NT2/D1 (cell line): ENCODE data around the gene LIPK.

Source experiments
- DNase-seq: peaks from one replicate; pipeline ENCODE4 v3.0.0-alpha.2; 2011; ENCODE audit warnings: low read depth, low spot score
- H3K27me3 ChIP-seq: 2 replicates; pipeline ENCODE4 v1.6.0; 2011; ENCODE audit warnings: mild to moderate bottlenecking; ENCODE audit not compliant: insufficient read length, insufficient read depth
- H3K36me3 ChIP-seq: 2 replicates; pipeline ENCODE4 v1.6.1; 2011; ENCODE audit warnings: mild to moderate bottlenecking, low read length, mixed read lengths; ENCODE audit not compliant: insufficient read depth, insufficient read length
- H3K4me1 ChIP-seq: 2 replicates; pipeline ENCODE4 v1.5.1; 2011; ENCODE audit not compliant: insufficient read depth, insufficient read length
- H3K4me3 ChIP-seq: 2 replicates; pipeline ENCODE4 v1.5.1; 2011; ENCODE audit warnings: low read depth; ENCODE audit not compliant: insufficient read length
- H3K9ac ChIP-seq: 2 replicates; pipeline ENCODE4 v1.6.0; 2011; ENCODE audit warnings: low read depth; ENCODE audit not compliant: insufficient read length
- H3K9me3 ChIP-seq: 2 replicates; pipeline ENCODE4 v1.5.1; 2011; ENCODE audit warnings: mild to moderate bottlenecking, low read length; ENCODE audit not compliant: insufficient read depth
- SUZ12 ChIP-seq: IDR thresholded peaks from 2 replicates; pipeline ENCODE4 v1.6.1; 2011; ENCODE audit not compliant: insufficient read length, insufficient read depth; ENCODE audit errors: extremely low read depth
- YY1 ChIP-seq: IDR thresholded peaks from 2 replicates; pipeline ENCODE4 v1.6.1; 2011; ENCODE audit not compliant: insufficient read length, insufficient read depth
- ZNF274 ChIP-seq: IDR thresholded peaks from 2 replicates; pipeline ENCODE4 v1.6.1; 2011; ENCODE audit warnings: mild to moderate bottlenecking, low read depth, low read length

The LIPK gene

GRCh38 chr10:88786032-88786770, 80.2 kb downstream of the LIPK start:
- no peak for TF ChIP-seq SUZ12
- TF ChIP-seq YY1 = no peak
- no peak for TF ChIP-seq ZNF274
- no peak for DNase-seq

DNA sequence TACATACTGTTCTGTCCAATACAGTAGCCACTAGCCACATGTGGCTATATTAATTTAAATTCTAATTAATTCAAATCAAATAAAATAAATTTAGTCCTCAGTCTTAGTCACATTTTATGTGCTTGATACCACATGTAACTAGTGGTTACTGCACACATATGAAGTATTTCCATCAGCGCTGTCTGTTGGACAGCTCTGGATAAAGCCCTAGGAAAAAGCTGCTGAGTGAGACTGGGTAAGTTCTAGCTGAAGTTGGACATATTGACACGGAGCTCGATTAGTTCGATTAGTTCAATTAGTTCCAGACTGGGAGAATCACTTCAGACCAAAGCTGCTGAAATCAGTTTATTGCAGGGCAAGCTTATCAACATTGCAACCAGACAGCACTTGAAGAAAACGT, 81.4 kb downstream of the LIPK start:
- Histone ChIP-seq H3K36me3 (no peaks in the 10 kb centered on the region), H3K4me1 (no peaks in the 10 kb centered on the region), H3K9ac (no peak overlapping the region), H3K4me3 (no peak overlapping the region), H3K27me3 (no peaks in the 10 kb centered on the region), H3K9me3 (no peaks in the 10 kb centered on the region)
- no peak for TF ChIP-seq ZNF274
- TF ChIP-seq SUZ12 = no peak
- TF ChIP-seq YY1 = no peak
- no peak for DNase-seq

More at GRCh38 chr10:88786032-88786770, 80.2 kb downstream of the LIPK start:
- Histone ChIP-seq H3K4me1 (no peaks in the 10 kb centered on the region), H3K36me3 (no peaks in the 10 kb centered on the region), H3K27me3 (no peaks in the 10 kb centered on the region), H3K9ac (no peak overlapping the region), H3K4me3 (no peak overlapping the region), H3K9me3 (no peaks in the 10 kb centered on the region)

GRCh38 chr10:88788924-88789323, 82.9 kb downstream of the LIPK start:
- DNase-seq = no peak
- H3K9ac ChIP-seq = no peak overlapping the region
- TF ChIP-seq YY1 (no peak), ZNF274 (no peak), SUZ12 (no peak)

DNA sequence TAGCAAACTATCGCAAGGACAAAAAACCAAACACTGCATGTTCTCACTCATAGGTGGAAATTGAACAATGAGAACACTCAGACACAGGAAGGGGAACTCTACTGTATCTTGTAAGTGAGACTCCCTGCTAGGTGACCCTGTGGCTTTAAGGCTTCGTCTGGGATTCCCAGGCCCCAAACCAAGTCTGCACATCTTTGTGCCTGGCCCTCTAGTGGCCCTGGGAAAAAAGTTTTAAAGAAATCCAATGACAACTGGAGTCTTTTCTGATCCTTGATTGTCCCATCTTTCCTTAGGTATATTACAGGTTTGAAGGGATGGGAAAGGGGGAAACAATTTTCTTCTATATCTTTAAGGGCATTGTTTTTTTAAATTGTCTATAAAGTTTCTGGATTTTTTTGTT, 85.9 kb downstream of the LIPK start:
- TF ChIP-seq YY1 = no peak
- no peak for TF ChIP-seq ZNF274
- no peak for TF ChIP-seq SUZ12
- H3K4me1 ChIP-seq = no peaks in the 10 kb centered on the region
- DNase-seq = no peak

More at GRCh38 chr10:88788924-88789323, 82.9 kb downstream of the LIPK start:
- H3K27me3 ChIP-seq = no peaks in the 10 kb centered on the region
- no peaks in the 10 kb centered on the region for H3K9me3 ChIP-seq
- H3K4me3 ChIP-seq = no peak overlapping the region
- H3K4me1 ChIP-seq = no peaks in the 10 kb centered on the region
- H3K36me3 ChIP-seq = no peaks in the 10 kb centered on the region

GRCh38 chr10:88792661-88793060, 86.6 kb downstream of the LIPK start:
- TF ChIP-seq SUZ12 = no peak
- no peak for TF ChIP-seq YY1
- no peak for TF ChIP-seq ZNF274
- H3K4me3 ChIP-seq = no peak overlapping the region
- no peak for DNase-seq

More for the DNA sequence above, 85.9 kb downstream of the LIPK start:
- no peaks in the 10 kb centered on the region for H3K36me3 ChIP-seq
- no peaks in the 10 kb centered on the region for H3K27me3 ChIP-seq
- no peak overlapping the region for H3K4me3 ChIP-seq
- H3K9ac ChIP-seq = no peak overlapping the region
- no peaks in the 10 kb centered on the region for H3K9me3 ChIP-seq

GRCh38 chr10:88793712-88794299, 87.8 kb downstream of the LIPK start:
- no peak overlapping the region for H3K9ac ChIP-seq
- no peaks in the 10 kb centered on the region for H3K27me3 ChIP-seq
- H3K4me1 ChIP-seq = no peaks in the 10 kb centered on the region
- no peaks in the 10 kb centered on the region for H3K36me3 ChIP-seq
- H3K4me3 ChIP-seq = no peak overlapping the region
- no peaks in the 10 kb centered on the region for H3K9me3 ChIP-seq
- DNase-seq = no peak
- no peak for TF ChIP-seq YY1
- no peak for TF ChIP-seq SUZ12
- no peak for TF ChIP-seq ZNF274

More at GRCh38 chr10:88792661-88793060, 86.6 kb downstream of the LIPK start:
- no peaks in the 10 kb centered on the region for H3K27me3 ChIP-seq
- no peaks in the 10 kb centered on the region for H3K9me3 ChIP-seq
- H3K9ac ChIP-seq = no peak overlapping the region
- H3K4me1 ChIP-seq = no peaks in the 10 kb centered on the region
- no peaks in the 10 kb centered on the region for H3K36me3 ChIP-seq

DNA sequence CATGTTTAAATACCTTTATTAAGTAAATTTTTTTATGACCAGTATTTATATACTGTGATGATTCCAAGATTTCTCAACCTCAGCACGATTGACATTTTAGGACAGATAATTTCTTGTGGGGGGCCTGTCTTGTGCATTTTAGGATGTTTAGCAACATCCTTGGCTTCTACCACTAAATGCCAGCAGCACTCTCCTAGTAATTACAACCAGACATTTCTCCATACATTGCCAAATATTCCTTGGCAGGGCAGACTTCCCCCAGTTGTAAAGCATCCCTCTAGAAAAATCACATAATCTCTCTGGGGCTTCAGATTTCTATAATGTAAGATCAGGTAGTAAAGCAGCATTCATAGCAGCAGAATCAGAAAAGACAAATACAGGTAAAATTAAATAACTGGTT, 88.7 kb downstream of the LIPK start:
- H3K9me3 ChIP-seq = no peaks in the 10 kb centered on the region
- H3K9ac ChIP-seq = no peak overlapping the region
- TF ChIP-seq YY1 (no peak), ZNF274 (no peak), SUZ12 (no peak)
- no peaks in the 10 kb centered on the region for H3K4me1 ChIP-seq
- no peak overlapping the region for H3K4me3 ChIP-seq
- no peaks in the 10 kb centered on the region for H3K36me3 ChIP-seq
- H3K27me3 ChIP-seq = no peaks in the 10 kb centered on the region
- no peak for DNase-seq
